Colonic mucosa (tissue), 4 donors: ENCODE results near the gene GGT5. TPM values are rescaled to one million over a fixed set of nuclear protein-coding genes. Genes with fewer than 3 reads are reported as not detected.
"Not testable (repeated sequence)": the region's sequence is repeated elsewhere in the genome, so short reads cannot be mapped to it uniquely, and the experiment has no call there.

Experiments used
- DNase-seq: peaks from one replicate; pipeline ENCODE4 v3.0.0-alpha.2; 2020
- H3K27ac ChIP-seq: fragments of 200-600 bp; one replicate; pipeline ENCODE4 v1.8.0; 2021
- H3K27me3 ChIP-seq: fragments of 200-600 bp; one replicate; pipeline ENCODE4 v1.8.0; 2021
- H3K36me3 ChIP-seq: fragments of 200-600 bp; one replicate; pipeline ENCODE4 v1.8.0; 2021
- H3K4me1 ChIP-seq: fragments of 200-600 bp; one replicate; pipeline ENCODE4 v1.8.0; 2021; ENCODE audit warnings: mild to moderate bottlenecking
- H3K4me3 ChIP-seq: fragments of 200-600 bp; one replicate; pipeline ENCODE4 v1.8.0; 2021
- H3K9ac ChIP-seq, 2 donors: one replicate each; pipeline ENCODE4 v1.7.0; 2013; ENCODE audit warnings: control low read depth in 2 of 2, low read depth in 2 of 2, low read length in 2 of 2
- H3K9me3 ChIP-seq: fragments of 200-600 bp; one replicate; pipeline ENCODE4 v1.8.0; 2021
- intact Hi-C: fragments of 100-400 bp; cut with DNase I; formaldehyde crosslinking; loops from one replicate; pipeline ENCODE4 v1.14.1; 2022
- total RNA-seq, 2 donors: library from RNA; stranded (reverse); fragmentation: NEBNext Ultra II Directional in 1 of 2; extraction: Animal tissue kit (Norgen Biotek cat#: 25700) in 1 of 2; gene quantifications; one replicate each; pipeline ENCODE4 v1.2.1, GENCODE V29; 2021
- TF ChIP-seq, protein P1 (sequence below): fragments of 200-600 bp; IDR thresholded peaks from one replicate; pipeline ENCODE4 v1.8.0; 2022; ENCODE audit warnings: antibody characterized with exemption, mild to moderate bottlenecking
- donor health status: healthy.
- donor health status: DM: no; HTN: no; CAD: no.
- donor health status: DM: no; HTN: no; CAD: no.

Gene GGT5
- total RNA-seq, 2 donors from 2014 or later, result 2.6 to 3.7 TPM

DNA sequence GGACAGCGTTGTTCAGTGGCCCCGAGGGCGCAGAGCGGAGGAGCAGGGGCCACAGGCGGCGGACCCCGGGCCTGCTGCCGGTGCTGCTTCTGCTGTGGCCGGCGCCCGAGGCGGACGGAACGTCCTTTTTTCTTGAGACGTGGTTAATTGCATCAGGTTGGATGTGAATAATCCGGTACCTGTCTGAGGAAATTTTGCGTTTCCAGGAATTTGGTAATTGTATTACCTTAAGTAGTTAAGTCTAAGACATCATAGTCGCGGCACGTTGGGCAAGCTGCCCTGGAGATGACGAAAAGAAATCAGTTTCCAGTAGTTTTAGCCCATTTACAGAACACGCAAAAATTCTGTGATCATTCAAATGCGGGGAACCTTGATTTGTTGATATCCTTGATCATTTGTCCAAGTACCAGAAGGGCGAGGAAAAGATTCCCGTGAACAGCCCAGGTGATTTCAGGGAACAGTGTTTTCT is 26.5 kb upstream of the GGT5 start:
- Histone ChIP-seq H3K36me3 (no peaks in the 10 kb centered on the region), H3K9me3 (no peaks in the 10 kb centered on the region), H3K27ac (peak overlapping the region; percentile 97), H3K27me3 (no peaks in the 10 kb centered on the region), H3K4me3 (peak overlapping the region; percentile 88), H3K4me1 (no peaks in the 10 kb centered on the region), H3K9ac (peak overlapping the region; percentile 97 to 99)
- TF ChIP-seq, protein P1, sequence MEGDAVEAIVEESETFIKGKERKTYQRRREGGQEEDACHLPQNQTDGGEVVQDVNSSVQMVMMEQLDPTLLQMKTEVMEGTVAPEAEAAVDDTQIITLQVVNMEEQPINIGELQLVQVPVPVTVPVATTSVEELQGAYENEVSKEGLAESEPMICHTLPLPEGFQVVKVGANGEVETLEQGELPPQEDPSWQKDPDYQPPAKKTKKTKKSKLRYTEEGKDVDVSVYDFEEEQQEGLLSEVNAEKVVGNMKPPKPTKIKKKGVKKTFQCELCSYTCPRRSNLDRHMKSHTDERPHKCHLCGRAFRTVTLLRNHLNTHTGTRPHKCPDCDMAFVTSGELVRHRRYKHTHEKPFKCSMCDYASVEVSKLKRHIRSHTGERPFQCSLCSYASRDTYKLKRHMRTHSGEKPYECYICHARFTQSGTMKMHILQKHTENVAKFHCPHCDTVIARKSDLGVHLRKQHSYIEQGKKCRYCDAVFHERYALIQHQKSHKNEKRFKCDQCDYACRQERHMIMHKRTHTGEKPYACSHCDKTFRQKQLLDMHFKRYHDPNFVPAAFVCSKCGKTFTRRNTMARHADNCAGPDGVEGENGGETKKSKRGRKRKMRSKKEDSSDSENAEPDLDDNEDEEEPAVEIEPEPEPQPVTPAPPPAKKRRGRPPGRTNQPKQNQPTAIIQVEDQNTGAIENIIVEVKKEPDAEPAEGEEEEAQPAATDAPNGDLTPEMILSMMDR, result no peak
- intact Hi-C loops, result no loop called here
- DNase-seq, result no peak

DNA sequence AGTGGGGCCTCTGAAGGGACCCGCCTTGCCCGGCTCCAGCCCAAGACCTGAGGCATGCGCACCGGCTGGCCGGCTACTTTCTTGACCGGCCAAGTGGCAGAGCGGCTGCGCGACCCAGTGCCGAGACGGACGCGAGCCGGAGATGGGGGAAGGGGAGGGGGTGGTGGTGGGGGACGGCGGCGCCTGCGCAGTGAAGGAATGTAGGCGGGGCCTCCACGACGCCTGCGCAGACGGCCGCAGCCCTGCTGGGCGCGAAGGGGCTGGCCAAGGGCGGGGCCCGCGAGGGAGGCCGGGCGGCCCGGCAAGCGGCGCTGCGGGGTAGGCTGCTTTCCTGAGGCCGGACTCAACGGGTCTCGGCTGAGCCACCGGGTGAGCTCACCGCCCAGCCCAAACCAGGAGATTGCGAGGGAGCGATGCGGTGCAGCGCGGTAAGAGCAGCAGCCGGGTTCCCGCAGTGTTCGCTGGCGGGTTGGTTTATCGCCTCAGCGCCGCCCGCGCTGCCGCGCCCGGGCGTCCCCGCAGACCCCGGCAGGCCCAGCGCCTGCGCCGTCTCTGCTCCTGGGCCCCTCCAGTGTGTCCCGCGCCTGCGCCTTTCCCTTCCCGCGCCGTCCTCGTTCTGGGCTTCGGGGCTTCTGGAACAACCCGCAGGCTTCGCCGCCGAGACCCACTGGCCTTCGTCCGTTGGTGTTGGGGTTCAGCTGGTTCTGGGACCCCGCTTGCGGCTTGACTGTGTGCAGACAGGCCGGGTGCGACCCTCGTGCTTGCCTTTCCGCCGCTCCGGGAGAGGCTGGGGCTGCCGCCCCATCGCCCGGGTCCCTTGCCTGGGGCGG is 25.9 kb upstream of the GGT5 start, which contains the start of gene SPECC1L:
Gene SPECC1L, plus strand, starts transcription at position 276 of the 830 bp plus-strand sequence. CDS start 31,401 bp downstream, outside the sequence.
- Histone ChIP-seq H3K9ac (peak within 1 kb of the TSS; percentile 97 to 99), H3K27me3 (no peaks in the 10 kb centered on the region), H3K36me3 (no peaks in the 10 kb centered on the region), H3K27ac (peak within 1 kb of the TSS; percentile 97), H3K4me3 (peak within 1 kb of the TSS; percentile 88), H3K9me3 (no peaks in the 10 kb centered on the region), H3K4me1 (no peaks in the 10 kb centered on the region)
- TF ChIP-seq, protein P1, result no peak
- DNase-seq, result peak; percentile 90
- intact Hi-C loops, result no loop called here

DNA sequence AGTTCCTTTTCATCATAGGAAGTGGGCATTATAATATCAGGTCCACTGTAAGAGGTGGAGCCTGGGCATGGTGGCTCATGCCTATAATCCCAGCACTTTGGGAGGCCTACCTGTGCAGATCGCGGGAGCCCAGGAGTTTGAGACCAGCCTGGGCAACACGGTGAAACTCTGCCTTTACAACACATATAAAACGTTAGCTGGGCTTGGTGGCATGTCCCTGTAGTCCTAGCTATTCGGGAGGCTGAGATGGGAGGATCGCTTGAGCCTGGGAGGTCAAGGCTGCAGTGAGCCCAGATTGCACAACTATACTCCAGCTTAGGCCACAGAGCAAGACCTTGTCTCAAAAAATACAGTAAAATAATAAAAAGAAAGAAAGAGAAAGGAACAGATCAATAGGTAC is 21.6 kb upstream of the GGT5 start:
- intact Hi-C loops, result loop anchor here (5.0 kb wide), 1 partner anchor 256 kb away; no protein-coding TSS in a partner anchor
- H3K4me1 ChIP-seq, H3K9ac ChIP-seq, H3K27me3 ChIP-seq, DNase-seq, H3K27ac ChIP-seq, H3K36me3 ChIP-seq, H3K9me3 ChIP-seq, H3K4me3 ChIP-seq: not testable (repeated sequence)

DNA sequence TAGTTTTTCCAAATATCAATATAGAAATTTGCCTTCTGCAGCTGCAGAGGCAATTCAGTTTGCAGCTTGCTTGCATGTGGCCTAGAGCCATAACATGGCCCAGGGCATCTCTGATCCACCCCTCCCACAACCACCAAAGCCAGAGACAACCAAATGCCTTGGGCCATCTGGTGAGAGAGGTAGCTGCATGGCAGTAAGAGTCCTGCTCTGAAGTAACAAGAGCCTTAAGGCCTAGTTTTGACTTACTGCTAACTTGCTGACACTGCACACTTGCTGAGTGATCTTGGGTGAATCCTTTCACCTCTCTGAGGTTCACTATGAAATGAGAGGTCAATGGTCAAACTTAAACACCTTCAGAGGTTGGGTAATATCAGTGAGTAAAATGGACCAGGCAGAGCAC is 20.9 kb upstream of the GGT5 start:
- Histone ChIP-seq H3K36me3 (no peaks in the 10 kb centered on the region), H3K9me3 (no peaks in the 10 kb centered on the region), H3K27ac (no peak overlapping the region), H3K27me3 (no peaks in the 10 kb centered on the region), H3K9ac (no peak overlapping the region), H3K4me1 (no peaks in the 10 kb centered on the region), H3K4me3 (no peak overlapping the region)
- intact Hi-C loops, result loop anchor here (5.0 kb wide), 1 partner anchor 257 kb away; no protein-coding TSS in a partner anchor
- TF ChIP-seq, protein P1, result no peak
- DNase-seq, result no peak

DNA sequence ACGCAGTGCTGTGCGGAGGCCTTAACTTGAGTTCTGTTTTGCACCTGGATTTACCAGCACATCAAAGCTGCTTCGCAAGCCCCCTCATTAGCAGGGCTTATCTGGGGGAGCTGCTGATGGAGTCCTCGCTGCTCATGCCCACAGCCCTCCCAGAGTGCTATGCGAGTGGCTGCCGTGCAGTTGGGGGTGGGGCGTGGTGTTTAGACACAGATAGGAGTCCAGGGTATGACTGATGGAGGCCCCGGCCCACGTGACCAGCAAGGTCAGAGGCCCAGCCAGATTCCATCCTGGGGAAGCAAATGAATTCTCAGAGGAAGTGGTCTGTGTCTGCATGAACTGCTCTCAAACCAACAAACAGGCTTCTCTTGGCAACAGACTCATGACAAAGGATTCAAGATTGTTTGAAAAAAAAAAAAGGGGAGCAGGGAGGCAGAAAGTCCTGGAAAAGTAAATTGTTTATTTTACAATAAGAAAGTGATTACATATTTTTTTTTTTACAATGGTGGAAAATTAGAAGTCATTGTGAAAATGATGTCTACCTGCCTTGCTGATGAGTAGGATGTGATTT is 19.5 kb upstream of the GGT5 start:
- H3K27ac ChIP-seq, H3K27me3 ChIP-seq, H3K9ac ChIP-seq, H3K4me3 ChIP-seq, H3K4me1 ChIP-seq, H3K36me3 ChIP-seq, DNase-seq, intact Hi-C loops, H3K9me3 ChIP-seq: not testable (repeated sequence)

DNA sequence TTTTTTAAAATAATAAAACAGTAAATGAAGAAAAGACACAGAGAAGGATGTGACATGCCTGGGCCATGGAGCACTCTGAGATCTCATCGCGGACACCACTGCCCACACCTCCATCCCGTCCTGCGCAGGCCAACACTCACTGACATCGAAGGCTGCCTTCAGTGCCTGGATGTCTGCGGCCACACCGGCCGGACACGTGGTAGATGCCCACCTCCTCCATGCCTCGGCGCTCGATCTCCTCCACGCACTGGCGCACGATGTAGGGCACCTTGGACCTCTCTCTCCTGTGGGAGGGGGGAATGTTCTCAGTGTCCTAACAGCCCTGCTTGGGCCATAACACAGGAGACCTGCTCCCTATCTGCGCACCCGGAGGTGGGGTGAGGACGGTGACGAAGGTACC is 18.6 kb upstream of the GGT5 start:
- DNase-seq, H3K4me1 ChIP-seq, H3K27me3 ChIP-seq, intact Hi-C loops, H3K9me3 ChIP-seq, H3K9ac ChIP-seq, H3K4me3 ChIP-seq, H3K36me3 ChIP-seq, H3K27ac ChIP-seq: not testable (repeated sequence)

DNA sequence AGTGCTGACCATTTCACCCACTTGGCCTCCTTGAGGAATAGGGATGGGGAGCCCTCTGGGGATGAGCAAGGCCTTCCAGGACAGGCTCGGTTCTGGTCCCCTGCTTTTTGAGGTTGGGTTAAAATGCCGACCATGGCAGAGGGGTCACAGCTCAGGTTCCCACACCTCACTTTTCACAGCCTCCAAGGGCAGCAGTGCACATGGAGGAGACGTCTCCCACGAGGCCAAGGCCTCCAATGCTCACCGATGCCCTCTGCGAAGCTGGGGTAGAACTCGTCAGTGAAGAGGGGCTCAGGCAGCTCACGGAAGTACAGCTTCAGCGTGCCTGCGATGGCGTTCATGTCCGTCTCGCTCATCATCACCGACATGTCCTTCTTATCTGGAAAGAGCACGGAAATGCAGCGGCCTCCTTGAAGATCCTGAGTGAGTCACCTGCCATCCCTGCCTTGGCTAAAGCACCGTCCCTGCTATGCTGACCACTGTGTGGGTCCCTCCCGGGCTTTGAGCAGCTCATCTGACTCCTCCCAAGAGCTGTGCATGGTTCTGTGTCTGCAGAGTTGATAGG is 17.4 kb upstream of the GGT5 start:
- H3K9ac ChIP-seq, H3K27ac ChIP-seq, H3K27me3 ChIP-seq, H3K36me3 ChIP-seq, H3K4me1 ChIP-seq, DNase-seq, H3K4me3 ChIP-seq, intact Hi-C loops, H3K9me3 ChIP-seq: not testable (repeated sequence)

DNA sequence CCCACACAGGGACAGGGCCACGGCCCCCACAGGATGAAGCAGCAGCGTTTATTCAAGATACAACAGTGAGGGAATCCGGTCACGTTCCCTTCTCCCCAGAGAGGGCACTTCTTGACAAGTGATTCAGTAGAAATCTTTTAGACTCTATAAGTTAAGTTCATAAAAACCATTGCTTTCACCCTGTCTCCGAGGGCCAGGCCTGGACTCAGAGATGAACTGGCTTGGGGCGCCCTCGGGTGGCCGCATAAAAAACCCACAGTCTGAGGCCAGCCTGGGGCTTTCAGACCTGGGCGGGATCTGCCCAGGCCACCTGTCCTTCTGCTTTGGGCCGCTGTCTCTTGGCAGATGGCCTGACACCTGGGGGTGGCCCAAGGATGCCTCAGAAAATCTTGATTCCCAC is 14.6 kb upstream of the GGT5 start:
- H3K4me1 ChIP-seq, intact Hi-C loops, H3K27me3 ChIP-seq, H3K27ac ChIP-seq, H3K36me3 ChIP-seq, H3K4me3 ChIP-seq, H3K9me3 ChIP-seq, H3K9ac ChIP-seq: not testable (repeated sequence)
- peak; percentile 85 for DNase-seq

DNA sequence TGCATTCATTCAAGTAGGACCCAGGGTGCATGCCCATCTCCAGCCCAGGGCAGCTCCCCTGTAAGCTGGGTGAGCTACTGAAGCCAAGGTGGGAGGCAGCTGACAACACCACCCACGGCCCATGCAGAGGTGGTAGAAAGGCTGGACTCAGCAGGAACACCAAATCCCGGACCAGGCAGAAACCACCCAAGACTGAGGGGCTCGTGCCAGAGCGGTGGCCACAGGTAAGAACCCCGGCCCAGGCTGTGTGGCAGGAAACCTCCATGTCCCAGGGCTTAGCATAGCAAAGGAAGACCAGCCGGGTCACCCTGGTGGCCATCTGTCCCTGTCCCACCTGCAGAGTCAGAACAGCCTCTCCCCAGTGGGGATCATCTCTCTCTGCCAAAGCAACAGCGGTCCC is 11.9 kb upstream of the GGT5 start:
- H3K4me1 ChIP-seq, H3K4me3 ChIP-seq, H3K9ac ChIP-seq, H3K9me3 ChIP-seq, intact Hi-C loops, H3K27ac ChIP-seq, DNase-seq, H3K27me3 ChIP-seq, H3K36me3 ChIP-seq: not testable (repeated sequence)

DNA sequence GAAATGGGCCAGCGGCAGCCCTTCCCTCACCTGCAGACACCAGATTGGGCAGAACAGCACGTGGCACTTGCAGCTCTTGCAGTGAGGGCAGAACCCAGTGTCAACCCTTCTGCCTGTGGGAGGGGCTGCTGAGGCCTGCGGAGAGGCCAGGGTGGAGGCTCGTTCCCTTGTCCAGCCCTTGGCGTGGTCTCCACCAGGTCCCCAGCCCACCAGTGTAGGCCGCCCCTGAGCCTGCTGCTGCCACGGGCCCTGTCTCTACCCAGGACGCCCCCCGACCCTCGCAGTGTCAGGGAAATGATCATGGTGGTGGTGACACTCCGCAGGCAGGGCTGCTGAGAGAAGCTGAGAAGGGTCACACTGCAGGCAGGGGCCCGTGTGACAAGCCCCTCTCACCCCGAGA is 11.3 kb upstream of the GGT5 start:
- DNase-seq, result not testable (repeated sequence)

More for the DNA sequence above, 11.3 kb upstream of the GGT5 start:
- H3K4me1 ChIP-seq, H3K9ac ChIP-seq, H3K9me3 ChIP-seq, H3K27ac ChIP-seq, intact Hi-C loops, H3K27me3 ChIP-seq, H3K4me3 ChIP-seq, H3K36me3 ChIP-seq: not testable (repeated sequence)
